Measurements from ENCODE around the gene CYP4F12. TPM values are rescaled to one million over a fixed set of nuclear protein-coding genes. Genes with fewer than 3 reads are reported as not detected.

Gene CYP4F12
- total and polyA plus RNA-seq, 2 donors (not counting 1 experiment from before 2014, with no cell fraction given), result not detected

GRCh38 chr19:15722956-15723355 is 50.1 kb downstream of the CYP4F12 start:
- Histone ChIP-seq H3K27ac (ENCODE audit: low read length in 2 of 2) (no peak overlapping the region), H3K9me3 (ENCODE audit: control extremely low read depth in 1 of 3, control insufficient read depth in 2 of 3, insufficient read depth in 1 of 3, low read length in 2 of 3) (peaks cover 0 to 5% (median 0%) of the 10 kb centered on the region in 3 donors), H3K36me3 (replicated peaks in 1 of 2; ENCODE audit: control extremely low read depth in 1 of 2, control insufficient read depth in 1 of 2, extremely low read depth in 1 of 2, insufficient read depth in 2 of 2, low read length in 1 of 2) (no peaks in the 10 kb centered on the region), H3K9ac (ENCODE audit: low read length) (no peak overlapping the region), H4K20me1 (ENCODE audit: control insufficient read depth, insufficient read depth, low read length, poor library complexity, severe bottlenecking) (no peaks in the 10 kb centered on the region), H3K79me2 (ENCODE audit: control insufficient read depth, insufficient read depth, low read length) (no peaks in the 10 kb centered on the region), H3K4me2 (replicated peaks; ENCODE audit: low read depth, low read length, poor library complexity, severe bottlenecking) (no peak overlapping the region), H2AFZ (ENCODE audit: insufficient read depth, low read depth, low read length, poor library complexity, severe bottlenecking) (no peak overlapping the region), H3K4me3 (ENCODE audit: control extremely low read depth in 1 of 5, extremely low read depth in 1 of 5, insufficient read depth in 1 of 5, low read depth in 2 of 5, low read length in 4 of 5) (no peak overlapping the region), H3K27me3 (replicated peaks in 1 of 4; ENCODE audit: control extremely low read depth in 1 of 4, control insufficient read depth in 3 of 4, insufficient read depth in 4 of 4, low read length in 3 of 4) (peaks cover 0 to 26% (median 2%) of the 10 kb centered on the region in 4 experiments), H3K4me1 (ENCODE audit: control insufficient read depth in 2 of 2, insufficient read depth in 2 of 2, low read length in 2 of 2) (no peaks in the 10 kb centered on the region)
- intact Hi-C loops (cut with micrococcal nuclease), result no loop called here
- H3K27me3 Mint-ChIP-seq, result peaks cover 46% of the 10 kb centered on the region
- CTCF ChIA-PET, result no interaction called here
- TF ChIP-seq CTCF (IDR thresholded peaks at IDR 0.05) (no peak), EZH2 (IDR thresholded peaks at IDR 0.05; ENCODE audit: borderline replicate concordance, insufficient read depth, low read depth, low read length, poor library complexity, severe bottlenecking) (no peak)
- POLR2A ChIA-PET, result no interaction called here
- no peaks in the 10 kb centered on the region for H3K4me1 Mint-ChIP-seq
- ATAC-seq (ENCODE audit: low read depth) (no peak), DNase-seq (no peak)
- 35% methylated on average over 25 of the region's 25 CpGs for WGBS (ENCODE audit: insufficient coverage)
- no peak overlapping the region for H3K27ac Mint-ChIP-seq
- H3K9me3 Mint-ChIP-seq (ENCODE audit: insufficient read depth), result peaks cover 2% of the 10 kb centered on the region
- no peak overlapping the region for H3K4me3 Mint-ChIP-seq

GRCh38 chr19:15727724-15728123 is 54.8 kb downstream of the CYP4F12 start, which contains the start of gene OR10H2:
Gene OR10H2, plus strand, starts transcription at chr19:15728024. Its CDS starts 20 bp downstream, at chr19:15728044.
- no peak for TF ChIP-seq CTCF (IDR thresholded peaks at IDR 0.05)
- no peak for TF ChIP-seq EZH2 (IDR thresholded peaks at IDR 0.05; ENCODE audit: borderline replicate concordance, insufficient read depth, low read depth, low read length, poor library complexity, severe bottlenecking)
- WGBS (ENCODE audit: insufficient coverage), result 68% methylated on average over 3 of the region's 5 CpGs
- H3K27ac Mint-ChIP-seq, result no peak within 1 kb of the TSS
- no peak within 1 kb of the TSS for H3K4me3 ChIP-seq (ENCODE audit: control extremely low read depth in 1 of 5, extremely low read depth in 1 of 5, insufficient read depth in 1 of 5, low read depth in 2 of 5, low read length in 4 of 5)
- intact Hi-C loops (cut with micrococcal nuclease), result no loop called here
- peaks cover 0 to 36% (median 3%) of the 10 kb centered on the region in 4 experiments for H3K27me3 ChIP-seq (replicated peaks in 1 of 4; ENCODE audit: control extremely low read depth in 1 of 4, control insufficient read depth in 3 of 4, insufficient read depth in 4 of 4, low read length in 3 of 4)
- ATAC-seq (ENCODE audit: low read depth) (no peak), DNase-seq (no peak)
- H3K4me1 ChIP-seq (ENCODE audit: control insufficient read depth in 2 of 2, insufficient read depth in 2 of 2, low read length in 2 of 2), result no peaks in the 10 kb centered on the region
- no peaks in the 10 kb centered on the region for H4K20me1 ChIP-seq (ENCODE audit: control insufficient read depth, insufficient read depth, low read length, poor library complexity, severe bottlenecking)
- H3K9me3 ChIP-seq (ENCODE audit: control extremely low read depth in 1 of 3, control insufficient read depth in 2 of 3, insufficient read depth in 1 of 3, low read length in 2 of 3), result peaks cover 0 to 7% (median 0%) of the 10 kb centered on the region in 3 donors
- H3K4me3 Mint-ChIP-seq, result no peak within 1 kb of the TSS
- ChIA-PET POLR2A (no interaction called here), CTCF (no interaction called here)
- H3K27me3 Mint-ChIP-seq, result peaks cover 55% of the 10 kb centered on the region
- H3K79me2 ChIP-seq (ENCODE audit: control insufficient read depth, insufficient read depth, low read length), result no peaks in the 10 kb centered on the region
- peaks cover 2% of the 10 kb centered on the region for H3K9me3 Mint-ChIP-seq (ENCODE audit: insufficient read depth)
- H3K36me3 ChIP-seq (replicated peaks in 1 of 2; ENCODE audit: control extremely low read depth in 1 of 2, control insufficient read depth in 1 of 2, extremely low read depth in 1 of 2, insufficient read depth in 2 of 2, low read length in 1 of 2), result no peaks in the 10 kb centered on the region
- no peak within 1 kb of the TSS for H3K27ac ChIP-seq (ENCODE audit: low read length in 2 of 2)
- no peak within 1 kb of the TSS for H2AFZ ChIP-seq (ENCODE audit: insufficient read depth, low read depth, low read length, poor library complexity, severe bottlenecking)
- no peaks in the 10 kb centered on the region for H3K4me1 Mint-ChIP-seq
- H3K9ac ChIP-seq (ENCODE audit: low read length), result no peak within 1 kb of the TSS
- no peak within 1 kb of the TSS for H3K4me2 ChIP-seq (replicated peaks; ENCODE audit: low read depth, low read length, poor library complexity, severe bottlenecking)
